ENCODE results near the gene CAMTA1. TPM values are rescaled to one million over a fixed set of nuclear protein-coding genes. Genes with fewer than 3 reads are reported as not detected.

The CAMTA1 gene
- total and polyA plus RNA-seq, 3 experiments from 2014 or later = 60.2 to 79.0 (median 61.7) TPM

DNA sequence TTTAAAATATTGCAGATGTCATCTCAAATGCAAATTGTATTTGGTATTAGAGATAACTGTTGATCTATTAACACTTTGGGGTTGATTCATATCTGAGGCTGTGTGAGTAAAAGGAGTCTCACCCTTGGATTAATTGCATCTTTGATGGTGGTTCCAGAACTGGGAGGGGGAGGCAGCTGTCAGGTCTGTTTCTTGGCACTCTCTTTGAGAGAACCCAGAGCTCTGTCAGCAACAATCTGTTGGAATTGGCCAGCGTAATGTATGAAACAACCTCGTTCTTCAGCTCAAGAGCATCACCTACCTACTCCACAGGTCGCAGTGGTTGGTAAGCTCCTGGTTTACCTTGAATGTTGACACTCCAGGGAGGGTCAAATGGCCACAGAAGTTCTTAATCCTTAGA is 424.1 kb downstream of the CAMTA1 start:
- H3K4me3 ChIP-seq (ENCODE audit: low read length) = no peak overlapping the region
- H3K27ac ChIP-seq (ENCODE audit: low read depth, low read length) = no peak overlapping the region
- H3K4me3 Mint-ChIP-seq = no peak overlapping the region
- no peak overlapping the region for H3K27ac Mint-ChIP-seq
- peaks cover 0 to 6% (median 4%) of the 10 kb centered on the region in 5 donors for H3K9me3 Mint-ChIP-seq
- H3K36me3 Mint-ChIP-seq = peaks cover 0 to 4% (median 0%) of the 10 kb centered on the region in 3 donors
- no peak for DNase-seq
- H3K4me1 Mint-ChIP-seq = no peaks in the 10 kb centered on the region
- CTCF ChIA-PET = no interaction called here
- H3K4me1 ChIP-seq (ENCODE audit: insufficient read depth, low read length) = no peaks in the 10 kb centered on the region
- no peaks in the 10 kb centered on the region for H3K9me3 ChIP-seq (ENCODE audit: low read length)
- H3K36me3 ChIP-seq (ENCODE audit: insufficient read depth, low read length) = no peaks in the 10 kb centered on the region
- POLR2A ChIA-PET = no interaction called here
- H3K27me3 ChIP-seq (ENCODE audit: insufficient read depth, low read length, poor library complexity, severe bottlenecking) = peaks cover under 1% of the 10 kb centered on the region
- H3K27me3 Mint-ChIP-seq = peaks cover 8 to 45% of the 10 kb centered on the region in 2 donors

GRCh38 chr1:7218210-7218832 is 433.1 kb downstream of the CAMTA1 start:
- Mint-ChIP-seq H3K36me3 (no peaks in the 10 kb centered on the region), H3K9me3 (peaks cover 0 to 6% (median 0%) of the 10 kb centered on the region in 5 donors), H3K27ac (no peak overlapping the region), H3K27me3 (peaks cover 6 to 33% of the 10 kb centered on the region in 2 donors), H3K4me1 (no peaks in the 10 kb centered on the region), H3K4me3 (no peak overlapping the region)
- peak in 1 of 5 donors; percentile 3 for DNase-seq
- no peak overlapping the region for H3K4me3 ChIP-seq (ENCODE audit: low read length)
- no peak overlapping the region for H3K27ac ChIP-seq (ENCODE audit: low read depth, low read length)
- H3K36me3 ChIP-seq (ENCODE audit: insufficient read depth, low read length) = no peaks in the 10 kb centered on the region
- no peaks in the 10 kb centered on the region for H3K9me3 ChIP-seq (ENCODE audit: low read length)
- ChIA-PET POLR2A (no interaction called here), CTCF (interaction anchor here (1.3 kb wide), 1 partner anchor 499 kb away, joined by 3 read pairs; no protein-coding TSS in a partner anchor)
- no peaks in the 10 kb centered on the region for H3K4me1 ChIP-seq (ENCODE audit: insufficient read depth, low read length)
- H3K27me3 ChIP-seq (ENCODE audit: insufficient read depth, low read length, poor library complexity, severe bottlenecking) = peaks cover 4% of the 10 kb centered on the region

GRCh38 chr1:7219031-7219430 is 433.8 kb downstream of the CAMTA1 start:
- CTCF ChIA-PET = interaction anchor here (1.3 kb wide), 1 partner anchor 499 kb away, joined by 3 read pairs; no protein-coding TSS in a partner anchor
- H3K27me3 Mint-ChIP-seq = peaks cover 6 to 33% of the 10 kb centered on the region in 2 donors
- Histone ChIP-seq H3K4me1 (ENCODE audit: insufficient read depth, low read length) (no peaks in the 10 kb centered on the region), H3K9me3 (ENCODE audit: low read length) (no peaks in the 10 kb centered on the region), H3K27ac (ENCODE audit: low read depth, low read length) (no peak overlapping the region), H3K36me3 (ENCODE audit: insufficient read depth, low read length) (no peaks in the 10 kb centered on the region), H3K4me3 (ENCODE audit: low read length) (no peak overlapping the region), H3K27me3 (ENCODE audit: insufficient read depth, low read length, poor library complexity, severe bottlenecking) (peaks cover 4% of the 10 kb centered on the region)
- no peak overlapping the region for H3K27ac Mint-ChIP-seq
- POLR2A ChIA-PET = no interaction called here
- DNase-seq = no peak
- H3K36me3 Mint-ChIP-seq = no peaks in the 10 kb centered on the region
- no peaks in the 10 kb centered on the region for H3K4me1 Mint-ChIP-seq
- H3K9me3 Mint-ChIP-seq = peaks cover 0 to 6% (median 0%) of the 10 kb centered on the region in 5 donors
- no peak overlapping the region for H3K4me3 Mint-ChIP-seq

DNA sequence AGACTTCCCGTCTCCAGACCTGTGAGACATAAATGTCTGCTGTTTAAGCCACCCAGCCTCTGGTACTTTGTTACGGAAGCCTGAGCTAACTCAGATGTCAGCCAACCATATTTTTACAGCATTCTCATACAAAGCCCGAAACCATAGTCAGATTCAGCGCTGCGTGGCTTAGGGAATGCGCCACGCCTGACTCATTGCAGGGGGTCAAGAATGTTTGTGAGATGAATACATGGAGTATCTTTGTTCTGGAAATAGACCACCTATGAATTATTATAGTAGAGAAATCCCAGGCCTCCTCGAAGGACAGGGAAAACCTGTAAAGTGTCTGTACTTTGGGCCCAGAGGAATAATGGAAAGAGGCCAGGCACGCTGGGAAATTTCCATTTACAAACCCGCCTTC is 434.8 kb downstream of the CAMTA1 start:
- Mint-ChIP-seq H3K4me1 (no peaks in the 10 kb centered on the region), H3K4me3 (no peak overlapping the region), H3K27ac (peak overlapping the region in 1 of 8 donors; percentile 61), H3K9me3 (peaks cover 0 to 5% (median 0%) of the 10 kb centered on the region in 5 donors), H3K36me3 (no peaks in the 10 kb centered on the region), H3K27me3 (peaks cover 6 to 28% of the 10 kb centered on the region in 2 donors)
- H3K27me3 ChIP-seq (ENCODE audit: insufficient read depth, low read length, poor library complexity, severe bottlenecking) = no peaks in the 10 kb centered on the region
- POLR2A ChIA-PET = no interaction called here
- no peak overlapping the region for H3K27ac ChIP-seq (ENCODE audit: low read depth, low read length)
- H3K4me3 ChIP-seq (ENCODE audit: low read length) = no peak overlapping the region
- no peaks in the 10 kb centered on the region for H3K4me1 ChIP-seq (ENCODE audit: insufficient read depth, low read length)
- no peaks in the 10 kb centered on the region for H3K36me3 ChIP-seq (ENCODE audit: insufficient read depth, low read length)
- H3K9me3 ChIP-seq (ENCODE audit: low read length) = no peaks in the 10 kb centered on the region
- no peak for DNase-seq
- CTCF ChIA-PET = no interaction called here

- Mint-ChIP-seq H3K4me1 (no peaks in the 10 kb centered on the region), H3K36me3 (no peaks in the 10 kb centered on the region), H3K27ac (no peak overlapping the region), H3K4me3 (no peak overlapping the region), H3K9me3 (peaks cover 0 to 5% (median 0%) of the 10 kb centered on the region in 5 donors), H3K27me3 (peaks cover 6 to 28% of the 10 kb centered on the region in 2 donors)
- Histone ChIP-seq H3K9me3 (ENCODE audit: low read length) (no peaks in the 10 kb centered on the region), H3K36me3 (ENCODE audit: insufficient read depth, low read length) (no peaks in the 10 kb centered on the region), H3K4me3 (ENCODE audit: low read length) (no peak overlapping the region), H3K27ac (ENCODE audit: low read depth, low read length) (no peak overlapping the region), H3K4me1 (ENCODE audit: insufficient read depth, low read length) (no peaks in the 10 kb centered on the region), H3K27me3 (ENCODE audit: insufficient read depth, low read length, poor library complexity, severe bottlenecking) (no peaks in the 10 kb centered on the region)
- ChIA-PET CTCF (no interaction called here), POLR2A (no interaction called here)
- no peak for DNase-seq
Measured at GRCh38 chr1:7220712-7221252, 435.5 kb downstream of the CAMTA1 start.

GRCh38 chr1:7221826-7222694 is 436.8 kb downstream of the CAMTA1 start:
- Mint-ChIP-seq H3K4me3 (no peak overlapping the region), H3K27ac (no peak overlapping the region), H3K36me3 (no peaks in the 10 kb centered on the region), H3K9me3 (peaks cover 0 to 4% (median 0%) of the 10 kb centered on the region in 5 donors), H3K4me1 (no peaks in the 10 kb centered on the region), H3K27me3 (peaks cover 6 to 25% of the 10 kb centered on the region in 2 donors)
- Histone ChIP-seq H3K27me3 (ENCODE audit: insufficient read depth, low read length, poor library complexity, severe bottlenecking) (no peaks in the 10 kb centered on the region), H3K4me1 (ENCODE audit: insufficient read depth, low read length) (no peaks in the 10 kb centered on the region), H3K36me3 (ENCODE audit: insufficient read depth, low read length) (no peaks in the 10 kb centered on the region), H3K9me3 (ENCODE audit: low read length) (no peaks in the 10 kb centered on the region), H3K4me3 (ENCODE audit: low read length) (no peak overlapping the region), H3K27ac (ENCODE audit: low read depth, low read length) (no peak overlapping the region)
- ChIA-PET CTCF (no interaction called here), POLR2A (no interaction called here)
- DNase-seq = no peak

DNA sequence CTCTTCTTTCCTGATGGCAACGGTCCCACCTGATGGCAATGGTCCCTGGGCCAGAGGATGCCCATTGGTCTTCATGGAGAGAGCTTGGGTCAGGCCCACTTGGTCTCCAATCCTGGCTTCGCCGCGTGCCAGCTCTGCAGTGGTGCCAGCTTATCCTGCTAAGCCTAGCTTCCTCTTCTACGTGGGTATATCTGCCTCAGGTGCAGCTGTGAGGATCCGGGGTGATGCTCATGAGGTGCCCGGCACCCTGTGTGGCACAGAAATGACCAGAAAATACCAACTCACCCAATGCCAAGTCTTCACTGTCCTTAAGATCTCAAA is 437.4 kb downstream of the CAMTA1 start:
- no peak overlapping the region for H3K27ac ChIP-seq (ENCODE audit: low read depth, low read length)
- ChIA-PET POLR2A (no interaction called here), CTCF (no interaction called here)
- no peak for DNase-seq
- no peak overlapping the region for H3K27ac Mint-ChIP-seq
- peaks cover 0 to 5% (median 0%) of the 10 kb centered on the region in 5 donors for H3K9me3 Mint-ChIP-seq
- H3K4me1 Mint-ChIP-seq = no peaks in the 10 kb centered on the region
- no peaks in the 10 kb centered on the region for H3K27me3 ChIP-seq (ENCODE audit: insufficient read depth, low read length, poor library complexity, severe bottlenecking)
- H3K36me3 ChIP-seq (ENCODE audit: insufficient read depth, low read length) = no peaks in the 10 kb centered on the region
- H3K4me3 Mint-ChIP-seq = no peak overlapping the region
- no peaks in the 10 kb centered on the region for H3K36me3 Mint-ChIP-seq
- H3K27me3 Mint-ChIP-seq = peaks cover 6 to 26% of the 10 kb centered on the region in 2 donors
- H3K4me1 ChIP-seq (ENCODE audit: insufficient read depth, low read length) = no peaks in the 10 kb centered on the region
- H3K9me3 ChIP-seq (ENCODE audit: low read length) = no peaks in the 10 kb centered on the region
- H3K4me3 ChIP-seq (ENCODE audit: low read length) = no peak overlapping the region

DNA sequence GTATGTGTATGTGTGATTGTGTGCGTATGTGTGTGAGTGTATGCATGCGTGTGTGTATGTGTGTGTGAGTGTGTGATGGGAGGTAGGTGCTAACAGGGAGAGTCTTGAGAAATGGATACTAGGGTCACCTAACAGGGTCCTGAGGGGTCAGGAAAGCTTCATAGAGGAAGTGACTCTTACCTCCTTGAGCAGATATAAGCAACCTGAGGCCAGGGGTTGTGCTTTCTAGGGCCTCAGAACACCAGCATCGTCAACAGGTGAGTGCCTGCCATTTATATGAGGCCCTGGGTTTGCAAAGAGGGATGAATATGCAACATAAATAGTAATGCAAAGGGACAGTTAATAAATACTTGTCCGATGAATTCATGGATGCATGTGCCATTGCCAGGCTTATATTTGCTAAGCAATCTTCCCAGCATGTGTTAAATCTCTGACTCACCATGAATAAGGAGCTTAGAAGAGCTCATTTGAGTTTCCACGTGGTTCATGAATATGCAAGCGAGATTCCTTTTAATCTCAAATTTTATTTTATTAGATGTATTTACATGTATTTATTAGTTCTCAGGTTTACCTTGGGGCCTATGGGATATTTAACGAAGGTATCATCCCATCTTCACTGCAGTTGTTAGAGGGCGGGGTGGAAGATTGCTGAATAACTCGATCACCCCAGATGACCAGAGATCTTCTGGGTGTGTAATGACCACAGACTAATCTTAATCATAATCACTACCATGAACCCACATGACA is 438.3 kb downstream of the CAMTA1 start:
- Mint-ChIP-seq H3K27ac (no peak overlapping the region), H3K4me3 (no peak overlapping the region), H3K36me3 (no peaks in the 10 kb centered on the region), H3K9me3 (peaks cover 0 to 5% (median 0%) of the 10 kb centered on the region in 5 donors), H3K27me3 (peaks cover 11 to 24% of the 10 kb centered on the region in 2 donors), H3K4me1 (no peaks in the 10 kb centered on the region)
- H3K36me3 ChIP-seq (ENCODE audit: insufficient read depth, low read length) = no peaks in the 10 kb centered on the region
- no peaks in the 10 kb centered on the region for H3K27me3 ChIP-seq (ENCODE audit: insufficient read depth, low read length, poor library complexity, severe bottlenecking)
- no peak for DNase-seq
- POLR2A ChIA-PET = no interaction called here
- CTCF ChIA-PET = no interaction called here
- no peak overlapping the region for H3K4me3 ChIP-seq (ENCODE audit: low read length)
- H3K9me3 ChIP-seq (ENCODE audit: low read length) = no peaks in the 10 kb centered on the region
- no peak overlapping the region for H3K27ac ChIP-seq (ENCODE audit: low read depth, low read length)
- H3K4me1 ChIP-seq (ENCODE audit: insufficient read depth, low read length) = no peaks in the 10 kb centered on the region

All from CD8-positive, alpha-beta memory T cell (primary cell).